Measurements from ENCODE around the gene MARK3. TPM values are rescaled to one million over a fixed set of nuclear protein-coding genes. Genes with fewer than 3 reads are reported as not detected.

The MARK3 gene
- total and polyA plus RNA-seq, 10 of the 15 experiments (the other 5 are each of a cell fraction or from before 2014, with no cell fraction given): 10.7 to 75.1 (median 41.4) TPM

DNA sequence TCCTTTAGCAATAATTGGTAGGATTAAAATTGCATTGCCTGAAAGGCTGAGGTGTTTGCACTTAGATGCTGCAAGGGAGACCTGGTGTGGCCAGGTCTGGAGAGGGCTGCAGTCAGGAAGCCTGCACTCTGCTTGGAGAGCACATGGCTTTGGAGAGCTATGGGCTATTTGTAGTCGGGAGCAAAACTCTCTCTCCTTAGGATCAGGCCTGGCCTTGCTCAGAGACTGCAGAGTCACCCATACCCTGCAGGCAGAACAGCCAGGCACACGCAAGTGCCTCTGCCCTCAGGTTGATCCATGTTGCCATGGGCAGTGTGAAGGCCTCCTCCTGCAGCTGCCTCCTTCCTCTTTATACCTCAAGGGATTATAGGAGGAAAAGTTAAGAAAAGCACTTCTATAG, 110.6 kb downstream of the MARK3 start (continued):
- TF ChIP-seq TCF3 (IDR thresholded peaks at IDR 0.05; ENCODE audit: borderline replicate concordance, insufficient read depth, low read depth, low read length) (no peak), TARDBP (IDR thresholded peaks at IDR 0.05; ENCODE audit: borderline replicate concordance) (no peak), ZBTB33 (IDR thresholded peaks at IDR 0.05) (no peak), IRF4 (IDR thresholded peaks at IDR 0.05; ENCODE audit: low read depth, low read length) (no peak), RELA (IDR thresholded peaks at IDR 0.05; ENCODE audit: borderline replicate concordance, partially characterized antibody) (no peak)
- TF ChIP-seq, protein P1, sequence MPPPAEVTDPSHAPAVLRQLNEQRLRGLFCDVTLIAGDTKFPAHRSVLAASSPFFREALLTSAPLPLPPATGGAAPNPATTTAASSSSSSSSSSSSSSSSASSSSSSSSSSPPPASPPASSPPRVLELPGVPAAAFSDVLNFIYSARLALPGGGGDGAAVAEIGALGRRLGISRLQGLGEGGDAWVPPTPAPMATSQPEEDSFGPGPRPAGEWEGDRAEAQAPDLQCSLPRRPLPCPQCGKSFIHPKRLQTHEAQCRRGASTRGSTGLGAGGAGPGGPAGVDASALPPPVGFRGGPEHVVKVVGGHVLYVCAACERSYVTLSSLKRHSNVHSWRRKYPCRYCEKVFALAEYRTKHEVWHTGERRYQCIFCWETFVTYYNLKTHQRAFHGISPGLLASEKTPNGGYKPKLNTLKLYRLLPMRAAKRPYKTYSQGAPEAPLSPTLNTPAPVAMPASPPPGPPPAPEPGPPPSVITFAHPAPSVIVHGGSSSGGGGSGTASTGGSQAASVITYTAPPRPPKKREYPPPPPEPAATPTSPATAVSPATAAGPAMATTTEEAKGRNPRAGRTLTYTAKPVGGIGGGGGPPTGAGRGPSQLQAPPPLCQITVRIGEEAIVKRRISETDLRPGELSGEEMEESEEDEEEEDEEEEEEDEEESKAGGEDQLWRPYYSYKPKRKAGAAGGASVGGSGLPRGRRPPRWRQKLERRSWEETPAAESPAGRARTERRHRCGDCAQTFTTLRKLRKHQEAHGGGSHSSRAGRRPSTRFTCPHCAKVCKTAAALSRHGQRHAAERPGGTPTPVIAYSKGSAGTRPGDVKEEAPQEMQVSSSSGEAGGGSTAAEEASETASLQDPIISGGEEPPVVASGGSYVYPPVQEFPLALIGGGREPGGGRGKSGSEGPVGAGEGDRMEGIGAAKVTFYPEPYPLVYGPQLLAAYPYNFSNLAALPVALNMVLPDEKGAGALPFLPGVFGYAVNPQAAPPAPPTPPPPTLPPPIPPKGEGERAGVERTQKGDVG (CRISPR knock-in tag; IDR thresholded peaks at IDR 0.05): no peak

DNA sequence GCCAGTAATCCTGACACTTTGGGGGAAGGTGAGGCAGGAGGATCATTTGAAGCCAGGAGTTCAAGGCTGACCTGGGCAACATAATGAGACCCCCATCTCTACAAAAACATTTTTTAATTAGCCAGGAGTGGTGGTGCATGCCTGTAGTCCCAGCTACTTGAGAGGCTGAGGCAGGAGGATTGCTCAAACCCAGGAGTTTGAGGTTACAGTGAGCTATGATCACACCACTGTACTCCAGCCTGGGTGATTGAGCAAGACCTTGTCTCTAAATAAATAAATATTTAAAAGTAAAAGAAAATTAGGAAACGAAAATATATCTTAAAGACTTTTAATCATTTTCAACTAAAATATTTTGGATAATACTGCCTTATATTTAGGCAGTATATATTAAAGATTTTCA, 111.6 kb downstream of the MARK3 start:
- intact Hi-C loops (cut with micrococcal nuclease; ENCODE audit: unreplicated experiment): no loop called here
- Histone ChIP-seq H3K4me3 (no peak overlapping the region), H3K27me3 (replicated peaks in 1 of 2; ENCODE audit: control insufficient read depth in 2 of 2, insufficient read depth in 2 of 2, low read length in 1 of 2) (no peaks in the 10 kb centered on the region), H3K79me2 (ENCODE audit: control insufficient read depth, insufficient read depth, low read length) (no peaks in the 10 kb centered on the region), H3K4me2 (ENCODE audit: control insufficient read depth, insufficient read depth) (no peak overlapping the region), H2AFZ (ENCODE audit: control insufficient read depth, low read depth, low read length) (no peak overlapping the region), H3K9ac (ENCODE audit: control insufficient read depth, insufficient read depth, low read length) (no peak overlapping the region), H3K4me1 (ENCODE audit: control insufficient read depth, insufficient read depth, low read length) (no peaks in the 10 kb centered on the region), H4K20me1 (ENCODE audit: control insufficient read depth, insufficient read depth) (no peaks in the 10 kb centered on the region), H3K36me3 (ENCODE audit: control insufficient read depth in 2 of 2, insufficient read depth in 2 of 2, low read length in 1 of 2) (peaks cover 13 to 36% of the 10 kb centered on the region in 2 experiments), H3K9me3 (replicated peaks; ENCODE audit: control insufficient read depth, insufficient read depth, low read length) (no peaks in the 10 kb centered on the region), H3K27ac (ENCODE audit: control insufficient read depth, insufficient read depth) (no peak overlapping the region)
- no peak for ATAC-seq
- ChIA-PET CTCF (no interaction called here), RAD21 (ENCODE audit: unreplicated experiment) (no interaction called here), SMC1A (ENCODE audit: uncharacterized antibody, unreplicated experiment) (no interaction called here), POLR2A (no interaction called here)
- no peak for TF ChIP-seq PAX5 (IDR thresholded peaks at IDR 0.05; ENCODE audit: borderline replicate concordance, low read depth, low read length)
- TF ChIP-seq LARP7 (IDR thresholded peaks at IDR 0.05): no peak
- no peak for TF ChIP-seq SRF (IDR thresholded peaks at IDR 0.05; ENCODE audit: low read depth in 2 of 2, low read length in 2 of 2)
- TF ChIP-seq RELA (IDR thresholded peaks at IDR 0.05; ENCODE audit: borderline replicate concordance, partially characterized antibody): no peak
- no peak for TF ChIP-seq MEF2A (IDR thresholded peaks at IDR 0.05; ENCODE audit: insufficient read depth, low read depth, low read length)
- TF ChIP-seq NFIC (IDR thresholded peaks at IDR 0.05; ENCODE audit: low read depth, low read length): no peak
- no peak for TF ChIP-seq E4F1 (IDR thresholded peaks at IDR 0.05; ENCODE audit: borderline replicate concordance, partially characterized antibody)
- BruUV-seq (replicated peaks): no TSS peak
- FAIRE-seq: no peak
- in situ Hi-C loops (cut with MboI): no loop called here
- DNase-seq (ENCODE audit: low read depth, low spot score): no peak
- 45% methylated on average over 1 of the region's 1 CpG for WGBS (ENCODE audit: insufficient coverage, insufficient replicate concordance, low lambda C conversion rate, missing lambda C conversion rate)

Data from GM12878 (cell line).